CD4-positive, alpha-beta T cell treated with Interleukin-6 at 100 ng/mL for 8 hours (primary cell): ENCODE measurements around the gene PDE9A.

Source experiments
- DNase-seq: peaks from one replicate; pipeline ENCODE4 v3.0.0-alpha.2; 2020; ENCODE audit warnings: mixed read lengths, low spot score

The PDE9A gene

GRCh38 chr21:42657676-42658319 is 4.4 kb downstream of the PDE9A start:
- DNase-seq, result no peak

- DNase-seq, result no peak
Measured at GRCh38 chr21:42658320-42659105, 5.1 kb downstream of the PDE9A start.

GRCh38 chr21:42659416-42660117 is 6.1 kb downstream of the PDE9A start:
- DNase-seq, result no peak

- DNase-seq, result no peak
Measured at GRCh38 chr21:42660118-42660470, 6.7 kb downstream of the PDE9A start.

GRCh38 chr21:42661688-42662429 is 8.4 kb downstream of the PDE9A start:
- no peak for DNase-seq

DNA sequence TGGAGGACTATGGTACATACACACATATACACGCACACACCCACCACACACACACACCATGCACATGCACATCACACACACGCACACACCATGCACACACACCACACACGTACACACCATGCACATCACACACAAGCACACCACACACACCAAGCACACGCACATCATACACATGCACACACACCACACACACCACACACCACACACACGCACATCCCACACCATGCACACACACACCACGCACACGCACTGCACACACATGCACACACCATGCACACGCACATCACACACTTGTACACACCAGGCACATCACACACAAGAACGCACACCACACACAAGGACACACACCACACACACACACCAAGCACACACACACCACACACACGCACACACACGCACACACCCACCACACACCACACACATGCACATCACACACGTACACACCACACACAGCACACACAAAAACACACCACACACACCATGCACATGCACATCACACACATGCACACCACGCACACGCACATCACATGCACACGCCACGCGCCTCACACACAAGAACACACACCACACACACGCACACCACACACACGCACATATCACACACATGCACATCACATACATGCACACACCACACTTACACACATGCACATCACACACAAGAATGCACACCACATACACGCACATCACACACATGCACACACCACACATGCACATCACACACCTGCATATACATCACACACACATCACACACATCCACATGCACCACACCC is 9.2 kb downstream of the PDE9A start:
- DNase-seq, result no peak

DNA sequence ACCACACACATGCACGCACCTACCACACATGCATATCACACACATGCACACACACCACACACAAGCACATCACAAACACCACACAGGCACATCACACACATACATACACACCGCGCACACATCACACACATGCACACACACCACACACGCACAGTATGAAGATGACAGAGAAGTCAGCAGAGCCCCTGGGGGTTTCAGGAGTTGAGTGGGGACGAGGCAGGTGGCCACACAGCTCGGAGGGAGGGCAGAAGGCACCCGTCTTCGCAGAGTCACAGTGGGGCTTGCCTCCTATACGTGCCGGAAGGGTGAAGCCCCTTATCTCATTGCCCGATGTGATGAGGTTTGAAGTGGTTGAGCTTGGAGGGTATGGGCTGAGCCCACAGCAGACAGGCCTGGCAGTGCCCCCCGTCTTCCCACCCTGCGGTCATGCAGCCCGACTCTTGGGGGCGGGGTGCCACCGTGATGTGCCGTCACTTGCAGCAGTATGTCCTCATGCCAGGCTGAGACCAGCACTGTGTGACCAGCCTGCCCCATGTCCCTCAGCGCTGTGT is 9.9 kb downstream of the PDE9A start:
- DNase-seq, result no peak

- DNase-seq, result no peak
Measured at GRCh38 chr21:42663860-42664535, 10.6 kb downstream of the PDE9A start.

DNA sequence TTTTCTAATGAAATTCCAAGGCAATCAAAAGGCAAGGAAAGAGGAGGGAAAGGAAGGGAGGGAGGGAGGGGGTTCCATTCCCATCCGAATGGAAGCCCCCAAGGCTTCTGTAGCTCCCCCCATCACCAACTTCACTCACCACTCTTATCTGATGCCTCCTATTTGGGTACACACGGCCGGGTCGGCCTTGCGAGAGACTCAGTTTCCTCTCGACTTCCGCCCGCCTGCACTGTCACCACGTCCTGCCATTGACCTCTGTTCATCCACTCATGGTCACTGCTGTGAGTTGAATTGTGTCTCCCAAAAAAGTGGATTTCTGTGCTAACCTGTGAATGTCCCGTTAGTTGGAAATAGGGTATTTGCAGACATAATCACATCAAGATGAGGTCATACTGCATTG is 11.2 kb downstream of the PDE9A start:
- no peak for DNase-seq

- no peak for DNase-seq
Measured at GRCh38 chr21:42665026-42665425, 11.6 kb downstream of the PDE9A start.

GRCh38 chr21:42665484-42665883 is 12.1 kb downstream of the PDE9A start:
- DNase-seq, result no peak

DNA sequence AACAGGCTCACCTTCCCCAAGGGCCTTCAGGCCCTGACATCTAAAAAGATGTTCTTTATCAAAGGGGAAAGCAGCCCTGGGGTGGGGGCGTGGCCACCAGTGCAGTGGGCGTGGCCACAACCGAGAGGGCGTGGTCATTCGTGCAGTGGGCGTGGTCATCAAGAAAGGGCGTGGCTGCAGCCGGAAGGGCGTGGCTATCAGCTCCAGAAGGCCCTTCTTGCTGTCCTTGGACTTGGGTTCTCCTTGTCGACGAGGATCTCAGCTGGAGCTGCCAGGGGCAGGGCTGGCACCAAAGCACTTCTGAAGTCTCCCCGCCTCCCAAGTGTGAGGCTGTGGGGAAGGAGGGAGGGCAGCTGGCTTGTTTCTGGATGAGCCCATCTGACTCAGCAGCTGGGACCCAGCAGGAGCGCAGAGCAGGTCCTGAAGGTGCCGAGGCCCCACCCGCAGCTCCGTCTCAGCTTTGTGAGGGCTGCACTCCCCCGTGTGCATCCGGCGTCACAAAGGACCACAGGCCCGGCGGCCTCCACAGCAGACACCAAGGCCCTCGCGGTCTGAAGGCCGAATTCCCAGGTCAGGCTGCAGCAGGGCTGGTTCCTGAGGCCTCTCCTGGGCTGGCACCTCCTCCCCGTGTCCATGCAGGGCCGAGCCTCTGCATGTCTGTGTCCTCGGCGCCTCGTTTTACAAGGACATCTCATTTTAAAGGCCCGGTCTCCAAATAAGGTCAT is 12.8 kb downstream of the PDE9A start:
- DNase-seq, result no peak

- no peak for DNase-seq
Measured at GRCh38 chr21:42666925-42667324, 13.5 kb downstream of the PDE9A start.

GRCh38 chr21:42668298-42668992 is 15.0 kb downstream of the PDE9A start:
- no peak for DNase-seq

- no peak for DNase-seq
Measured at GRCh38 chr21:42669041-42669440, 15.6 kb downstream of the PDE9A start.

DNA sequence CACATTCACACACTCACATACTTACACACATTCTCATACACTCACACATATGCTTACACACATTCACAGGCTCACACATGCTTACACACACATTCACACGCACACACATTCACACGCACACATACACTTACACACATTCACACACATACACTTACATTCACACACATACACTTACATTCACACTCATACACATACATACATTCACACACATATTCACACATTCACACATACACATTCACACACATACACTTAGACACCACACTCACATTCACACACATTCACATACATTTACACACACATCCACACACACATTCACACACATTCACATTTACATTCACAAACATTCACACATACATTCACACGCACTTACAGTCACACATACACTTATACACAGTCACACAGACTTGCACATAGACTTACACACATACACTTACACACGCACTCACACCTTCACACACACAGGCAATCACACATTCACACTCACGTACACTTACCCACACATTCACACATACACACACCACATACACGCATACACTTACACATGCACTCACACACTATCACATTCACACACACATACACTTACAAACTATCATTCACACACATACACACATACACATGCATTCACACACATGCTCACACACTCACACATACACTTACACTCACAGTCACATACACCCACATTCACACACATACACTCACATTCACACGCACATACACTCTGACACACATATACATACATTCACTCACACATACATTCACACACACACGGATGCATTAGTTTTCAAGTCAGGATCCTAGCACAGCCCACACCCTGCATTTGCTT is 16.8 kb downstream of the PDE9A start:
- no peak for DNase-seq

GRCh38 chr21:42670884-42671283 is 17.5 kb downstream of the PDE9A start:
- no peak for DNase-seq

GRCh38 chr21:42671778-42672593 is 18.6 kb downstream of the PDE9A start:
- no peak for DNase-seq
